ENCODE data around the gene SOWAHB. TPM values are rescaled to one million over a fixed set of nuclear protein-coding genes. Genes with fewer than 3 reads are reported as not detected.

SOWAHB gene
- total and polyA plus RNA-seq, 2 of the 8 experiments (the other 6 are each of a cell fraction or from before 2014, with no cell fraction given) = 0.15 to 0.65 TPM

DNA sequence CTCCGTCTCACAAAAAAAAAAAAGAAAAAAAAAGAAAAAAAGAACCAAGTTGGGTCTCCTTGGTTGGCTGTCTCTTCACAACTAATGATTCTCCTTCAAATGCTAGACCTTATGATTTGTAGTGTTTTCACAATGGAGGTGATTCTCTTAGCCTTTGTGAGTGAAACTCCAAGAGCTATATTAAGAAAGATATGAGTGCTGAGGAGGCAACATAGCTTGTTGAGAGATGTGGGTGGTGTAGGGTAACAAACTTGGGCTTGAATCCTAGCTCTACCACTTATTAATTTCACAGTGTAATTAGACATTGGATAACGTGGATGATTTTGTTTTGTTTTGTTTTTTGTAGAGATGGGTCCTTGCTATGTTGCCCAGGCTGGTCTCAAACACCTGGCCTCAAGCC is 41.2 kb upstream of the SOWAHB start:
- Histone ChIP-seq H3K27me3 (replicated peaks in 1 of 4; ENCODE audit: control insufficient read depth in 3 of 4, extremely low read depth in 1 of 4, insufficient read depth in 3 of 4, low read length in 3 of 4) (no peaks in the 10 kb centered on the region), H3K18ac (ENCODE audit: extremely low read depth, low read length) (no peak overlapping the region), H3K56ac (replicated peaks; ENCODE audit: insufficient read length, low read depth, low read length) (no peak overlapping the region), H3K27ac (ENCODE audit: low read depth, low read length) (no peak overlapping the region), H3K23me2 (ENCODE audit: low read depth, low read length) (no peaks in the 10 kb centered on the region), H2AK5ac (ENCODE audit: low read depth, low read length) (no peak overlapping the region), H4K91ac (replicated peaks; ENCODE audit: insufficient read length, low read length) (no peak overlapping the region), H3K14ac (ENCODE audit: insufficient read length) (no peak overlapping the region), H2BK20ac (ENCODE audit: low read length) (no peak overlapping the region), H3K23ac (ENCODE audit: insufficient read length) (no peak overlapping the region), H3K9me3 (ENCODE audit: insufficient read depth in 2 of 2, low read depth in 1 of 2, low read length in 1 of 2) (no peaks in the 10 kb centered on the region), H3K79me2 (ENCODE audit: control insufficient read depth in 1 of 2, insufficient read depth in 2 of 2, low read length in 2 of 2) (no peaks in the 10 kb centered on the region), H2AFZ (ENCODE audit: low read length) (no peak overlapping the region), H3K4me1 (replicated peaks in 1 of 4; ENCODE audit: control insufficient read depth in 3 of 4, insufficient read depth in 4 of 4, low read length in 3 of 4) (no peaks in the 10 kb centered on the region), H3K4me3 (ENCODE audit: extremely low read depth in 1 of 4, insufficient read depth in 2 of 4, low read depth in 3 of 4, low read length in 4 of 4) (no peak overlapping the region), H3K9ac (replicated peaks in 1 of 4; ENCODE audit: extremely low read depth in 1 of 4, low read depth in 3 of 4, low read length in 3 of 4) (no peak overlapping the region), H3K4me2 (ENCODE audit: insufficient read depth in 1 of 2, low read depth in 2 of 2, low read length in 2 of 2) (no peak overlapping the region), H4K20me1 (replicated peaks in 1 of 2; ENCODE audit: control insufficient read depth in 1 of 2, insufficient read depth in 2 of 2, low read length in 2 of 2) (no peaks in the 10 kb centered on the region), H2BK15ac (ENCODE audit: low read length) (no peak overlapping the region), H4K5ac (ENCODE audit: insufficient read length, low read depth, low read length) (no peak overlapping the region), H3K4ac (replicated peaks; ENCODE audit: insufficient read length, low read depth, low read length) (no peak overlapping the region), H2BK5ac (ENCODE audit: low read depth, low read length) (no peak overlapping the region), H4K8ac (ENCODE audit: extremely low read depth, insufficient read depth, low read length) (no peak overlapping the region), H3K79me1 (ENCODE audit: low read depth, low read length) (no peaks in the 10 kb centered on the region), H2BK120ac (replicated peaks; ENCODE audit: low read depth, low read length) (no peak overlapping the region), H3K36me3 (ENCODE audit: control insufficient read depth in 2 of 4, insufficient read depth in 4 of 4, low read length in 3 of 4) (no peaks in the 10 kb centered on the region), H2BK12ac (ENCODE audit: low read depth, low read length) (no peak overlapping the region)
- FAIRE-seq (no peak), DNase-seq (ENCODE audit: low read depth in 1 of 2, low spot score in 2 of 2) (no peak)
- 88% methylated on average over 1 of the region's 2 CpGs; no CpG with 5 or more reads in 1 of the 2 experiments for WGBS, 2 experiments (ENCODE audit: extremely low coverage in 1 of 2, insufficient coverage in 1 of 2, insufficient read length in 1 of 2, insufficient replicate concordance in 2 of 2, low coverage in 1 of 2, low lambda C conversion rate in 2 of 2, missing lambda C conversion rate in 1 of 2)
- CTCF ChIA-PET (ENCODE audit: partially characterized antibody) = interaction anchor here (1.2 kb wide), 1 partner anchor 106 kb away, joined by 3 read pairs; no protein-coding TSS in a partner anchor
- POLR2A ChIA-PET (ENCODE audit: partially characterized antibody) = no interaction called here
- no peak for TF ChIP-seq SIX5 (IDR thresholded peaks at IDR 0.05; ENCODE audit: low read depth, low read length)
- TF ChIP-seq KDM4A (IDR thresholded peaks at IDR 0.05; ENCODE audit: low read depth, low read length, severe bottlenecking) = no peak
- TF ChIP-seq SAP30 (IDR thresholded peaks at IDR 0.05; ENCODE audit: insufficient read depth, insufficient replicate concordance, low read length) = no peak
- no peak for TF ChIP-seq NRF1 (IDR thresholded peaks at IDR 0.05; ENCODE audit: low read depth, low read length)
- TF ChIP-seq, protein P1, sequence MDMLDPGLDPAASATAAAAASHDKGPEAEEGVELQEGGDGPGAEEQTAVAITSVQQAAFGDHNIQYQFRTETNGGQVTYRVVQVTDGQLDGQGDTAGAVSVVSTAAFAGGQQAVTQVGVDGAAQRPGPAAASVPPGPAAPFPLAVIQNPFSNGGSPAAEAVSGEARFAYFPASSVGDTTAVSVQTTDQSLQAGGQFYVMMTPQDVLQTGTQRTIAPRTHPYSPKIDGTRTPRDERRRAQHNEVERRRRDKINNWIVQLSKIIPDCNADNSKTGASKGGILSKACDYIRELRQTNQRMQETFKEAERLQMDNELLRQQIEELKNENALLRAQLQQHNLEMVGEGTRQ (IDR thresholded peaks at IDR 0.05; ENCODE audit: low read length) = no peak
- TF ChIP-seq YY1 (IDR thresholded peaks at IDR 0.05; ENCODE audit: low read depth, low read length) = no peak

All from H1 (cell line).